HG02981 (cell line): ENCODE results near the gene FAM186B.

Experiments used
- ATAC-seq: cut with Tn5 transposase; IDR thresholded peaks from one replicate; pipeline ENCODE4 v1.9.1; 2021; ENCODE audit warnings: mild to moderate bottlenecking, moderate library complexity; ENCODE audit not compliant: unreplicated experiment

The FAM186B gene

DNA sequence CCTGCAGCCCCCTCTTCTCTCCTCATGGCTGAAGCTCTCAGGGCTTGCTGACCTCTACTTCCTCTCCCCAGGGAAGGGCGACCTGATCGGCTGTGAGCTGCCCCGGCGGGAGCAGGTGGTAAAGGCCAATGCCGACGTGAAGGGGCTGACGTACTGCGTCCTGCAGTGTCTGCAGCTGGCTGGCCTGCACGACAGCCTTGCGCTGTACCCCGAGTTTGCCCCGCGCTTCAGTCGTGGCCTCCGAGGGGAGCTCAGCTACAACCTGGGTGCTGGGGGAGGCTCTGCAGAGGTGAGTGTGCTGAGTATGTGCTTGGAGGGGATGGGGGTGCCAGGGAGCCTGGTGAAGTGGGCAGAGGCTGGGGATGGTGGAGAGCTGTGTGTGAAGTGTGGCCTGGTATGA, 51.2 kb downstream of the FAM186B start:
- no peak for ATAC-seq

DNA sequence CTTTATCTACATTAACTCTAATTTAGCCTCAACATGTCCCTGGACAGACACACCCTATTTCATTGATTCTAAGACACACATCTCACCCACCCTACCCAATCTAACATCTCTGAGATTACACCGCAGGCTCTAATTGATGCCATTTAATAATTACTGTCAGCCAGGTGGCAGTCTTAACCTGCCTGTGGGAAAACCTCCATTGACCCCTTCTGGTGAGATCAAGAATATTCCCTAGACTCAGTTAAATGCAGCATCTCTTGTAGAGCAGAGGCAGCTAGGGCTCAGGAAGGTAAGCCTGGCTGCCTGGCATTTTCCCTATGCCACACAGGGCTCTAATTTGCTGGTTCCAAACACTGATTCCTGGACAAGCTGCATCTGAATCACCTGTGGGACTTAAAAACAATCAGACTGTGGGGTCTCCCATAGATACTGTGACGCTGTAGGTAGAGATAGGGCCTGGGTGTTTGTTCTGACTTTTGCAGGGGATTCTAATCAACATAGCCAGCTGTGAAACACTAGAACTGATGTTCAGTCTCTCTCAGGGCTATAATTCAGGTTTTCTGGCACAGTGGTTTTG, 51.8 kb downstream of the FAM186B start:
- no peak for ATAC-seq

DNA sequence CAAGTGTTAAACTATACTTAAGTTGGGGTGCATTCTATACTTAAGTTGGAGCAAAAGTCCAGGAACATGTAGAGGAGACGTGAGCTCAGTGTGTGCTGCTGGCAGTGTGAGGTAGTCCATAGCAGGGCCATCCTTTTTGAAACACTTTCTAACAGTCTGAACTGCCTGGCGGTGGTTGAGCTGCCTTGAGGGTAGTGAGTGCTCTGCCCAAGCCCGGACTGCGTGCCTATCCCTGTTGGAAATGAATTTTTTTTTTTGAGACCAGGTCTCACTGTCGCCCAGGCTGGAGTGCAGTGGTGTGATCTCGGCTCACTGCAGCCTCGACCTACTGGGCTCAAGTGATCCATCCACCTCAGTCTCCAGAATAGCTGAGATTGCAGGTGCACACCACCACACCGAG, 52.5 kb downstream of the FAM186B start:
- no peak for ATAC-seq

DNA sequence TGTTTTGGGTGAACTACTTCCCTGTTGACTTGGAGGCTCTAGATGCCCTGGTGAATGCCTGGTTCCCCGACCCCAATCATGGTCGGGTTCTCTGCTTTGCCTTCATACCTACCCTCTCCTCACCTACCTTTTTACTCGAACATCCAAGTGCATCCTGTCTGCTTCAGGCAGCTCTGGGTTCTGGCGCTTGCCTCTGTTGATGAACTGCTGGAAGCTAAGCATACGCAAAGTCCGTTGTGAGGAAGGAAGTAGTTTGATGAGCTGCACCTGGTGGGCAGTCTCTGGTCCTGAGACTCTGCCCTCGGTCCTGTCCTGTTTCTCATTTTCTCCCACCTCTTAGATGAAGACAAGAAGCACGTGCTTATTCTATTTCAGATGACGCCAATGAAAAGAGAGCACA, 53.0 kb downstream of the FAM186B start:
- ATAC-seq: no peak

DNA sequence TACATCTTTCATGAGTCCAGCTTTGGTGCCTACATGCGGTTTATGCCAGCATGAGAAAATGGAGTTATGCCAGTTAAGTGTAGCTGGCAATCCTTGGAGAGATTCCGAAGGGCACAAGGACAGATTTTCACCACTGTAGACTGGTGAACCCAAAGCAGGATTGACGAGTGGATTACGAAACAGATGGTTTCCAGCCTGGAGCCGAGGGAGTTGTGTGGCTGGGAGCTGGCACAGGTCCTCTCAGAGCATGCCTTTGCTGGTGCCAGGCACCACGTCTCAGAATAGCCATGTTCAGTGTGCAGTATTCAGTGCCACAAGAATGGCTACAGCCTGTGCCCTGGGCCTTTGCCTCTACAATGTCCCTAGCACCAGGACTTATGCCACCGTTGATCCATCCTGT, 53.4 kb downstream of the FAM186B start:
- ATAC-seq: no peak

DNA sequence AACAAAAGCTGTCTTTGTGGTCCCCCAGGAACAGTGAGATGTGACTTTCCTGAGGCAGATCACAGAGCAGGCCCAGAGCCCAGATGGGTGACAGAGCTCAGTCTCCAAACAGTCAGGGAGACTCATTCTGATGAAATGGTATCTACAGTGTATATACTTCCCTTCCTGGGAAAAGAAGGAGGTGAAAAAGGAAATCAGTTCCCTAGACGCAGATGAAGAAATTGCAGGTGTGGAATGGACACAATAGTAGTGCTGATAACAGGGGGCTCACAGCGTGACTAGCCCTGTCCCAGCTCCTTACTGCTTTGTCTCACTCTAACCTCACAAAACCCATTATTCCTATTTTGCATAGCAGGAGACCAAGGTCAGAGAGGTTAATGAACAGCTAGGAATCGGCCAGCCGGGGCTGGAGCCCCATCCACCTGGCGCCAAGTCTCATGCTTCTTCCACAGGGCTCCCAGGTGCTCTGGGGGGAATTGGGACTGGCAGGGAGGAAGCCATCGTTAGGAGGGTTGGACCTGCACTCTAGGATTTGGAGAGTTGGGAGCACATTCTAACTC, 54.7 kb downstream of the FAM186B start:
- no peak for ATAC-seq

DNA sequence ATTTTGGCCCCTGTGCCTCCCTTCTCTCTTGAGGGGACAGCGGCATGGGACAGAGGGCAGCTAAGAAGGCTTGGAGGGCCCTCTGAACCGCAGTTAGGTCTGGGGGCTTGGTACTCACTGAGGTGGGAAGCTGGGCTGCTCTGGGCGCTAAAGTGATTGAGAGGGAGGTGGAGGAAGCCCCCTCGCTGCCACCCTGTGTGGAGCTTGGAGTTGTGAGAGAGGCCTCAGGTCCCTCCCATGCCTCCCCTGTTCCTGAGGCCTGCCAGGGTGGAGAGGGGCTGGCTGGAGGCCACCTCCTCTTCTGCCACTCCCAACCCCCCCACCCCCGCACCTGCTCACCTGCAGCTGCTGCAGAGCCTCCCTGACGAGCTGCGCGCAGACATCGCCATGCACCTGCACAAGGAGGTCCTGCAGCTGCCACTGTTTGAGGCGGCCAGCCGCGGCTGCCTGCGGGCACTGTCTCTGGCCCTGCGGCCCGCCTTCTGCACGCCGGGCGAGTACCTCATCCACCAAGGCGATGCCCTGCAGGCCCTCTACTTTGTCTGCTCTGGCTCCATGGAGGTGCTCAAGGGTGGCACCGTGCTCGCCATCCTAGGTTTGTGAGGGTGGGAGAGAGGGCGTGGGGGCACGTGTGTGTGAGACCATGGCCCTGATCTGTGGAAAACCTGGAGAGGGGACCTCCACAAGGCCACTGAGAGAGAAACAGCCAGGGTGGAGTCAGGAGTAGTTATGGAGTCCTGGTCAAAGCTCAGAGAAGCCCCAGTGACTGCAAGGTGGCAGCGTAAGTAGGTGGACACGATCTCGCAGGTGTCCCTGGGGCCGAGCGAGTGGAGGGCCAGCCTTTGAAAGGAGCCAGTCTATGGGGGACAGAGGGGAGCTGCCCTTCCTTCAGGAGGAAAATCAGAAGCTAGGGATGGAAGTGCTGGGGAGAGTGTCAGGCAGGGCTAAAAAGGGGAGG, 55.4 kb downstream of the FAM186B start:
- ATAC-seq: no peak

DNA sequence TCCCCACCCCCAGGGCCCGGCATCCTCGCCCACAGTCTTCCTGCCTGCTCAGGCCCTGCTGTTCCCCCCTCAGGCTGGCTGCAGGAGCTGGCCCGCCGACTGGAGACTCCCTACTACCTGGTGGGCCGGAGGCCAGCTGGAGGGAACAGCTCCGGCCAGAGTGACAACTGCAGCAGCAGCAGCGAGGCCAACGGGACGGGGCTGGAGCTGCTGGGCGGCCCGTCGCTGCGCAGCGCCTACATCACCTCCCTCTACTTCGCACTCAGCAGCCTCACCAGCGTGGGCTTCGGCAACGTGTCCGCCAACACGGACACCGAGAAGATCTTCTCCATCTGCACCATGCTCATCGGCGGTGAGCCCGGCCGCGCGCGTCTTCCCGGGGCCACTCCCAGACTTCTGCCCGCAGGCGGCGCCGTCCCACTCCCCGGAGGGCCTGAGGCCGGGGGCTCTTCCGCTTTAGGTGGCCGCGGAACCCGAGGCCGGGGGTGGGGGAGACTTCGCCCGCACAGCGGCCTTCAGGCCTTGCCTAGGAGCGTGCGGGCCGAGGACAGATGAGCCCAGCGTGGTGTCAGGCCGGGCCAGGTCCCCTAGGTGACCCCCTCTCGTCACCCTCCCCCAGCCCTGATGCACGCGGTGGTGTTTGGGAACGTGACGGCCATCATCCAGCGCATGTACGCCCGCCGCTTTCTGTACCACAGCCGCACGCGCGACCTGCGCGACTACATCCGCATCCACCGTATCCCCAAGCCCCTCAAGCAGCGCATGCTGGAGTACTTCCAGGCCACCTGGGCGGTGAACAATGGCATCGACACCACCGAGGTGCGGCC, 56.4 kb downstream of the FAM186B start:
- ATAC-seq: no peak

DNA sequence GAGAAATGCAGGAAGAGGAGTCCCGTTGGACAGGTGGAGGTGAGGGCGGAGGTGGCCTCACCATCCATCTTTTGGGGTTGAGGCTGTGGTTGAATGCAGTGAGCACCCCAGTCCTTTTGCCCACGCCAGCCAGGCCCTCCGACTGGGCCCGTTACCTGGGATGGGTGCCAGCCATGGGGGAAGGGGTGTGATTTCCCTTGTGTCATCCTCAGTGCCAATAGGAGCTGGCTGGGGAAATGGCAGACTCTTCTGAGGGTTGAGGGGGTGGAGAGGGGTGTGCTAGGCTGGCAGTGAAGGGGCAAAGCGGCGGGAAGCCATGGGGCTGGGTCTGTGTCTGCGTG, 57.0 kb downstream of the FAM186B start:
- no peak for ATAC-seq

DNA sequence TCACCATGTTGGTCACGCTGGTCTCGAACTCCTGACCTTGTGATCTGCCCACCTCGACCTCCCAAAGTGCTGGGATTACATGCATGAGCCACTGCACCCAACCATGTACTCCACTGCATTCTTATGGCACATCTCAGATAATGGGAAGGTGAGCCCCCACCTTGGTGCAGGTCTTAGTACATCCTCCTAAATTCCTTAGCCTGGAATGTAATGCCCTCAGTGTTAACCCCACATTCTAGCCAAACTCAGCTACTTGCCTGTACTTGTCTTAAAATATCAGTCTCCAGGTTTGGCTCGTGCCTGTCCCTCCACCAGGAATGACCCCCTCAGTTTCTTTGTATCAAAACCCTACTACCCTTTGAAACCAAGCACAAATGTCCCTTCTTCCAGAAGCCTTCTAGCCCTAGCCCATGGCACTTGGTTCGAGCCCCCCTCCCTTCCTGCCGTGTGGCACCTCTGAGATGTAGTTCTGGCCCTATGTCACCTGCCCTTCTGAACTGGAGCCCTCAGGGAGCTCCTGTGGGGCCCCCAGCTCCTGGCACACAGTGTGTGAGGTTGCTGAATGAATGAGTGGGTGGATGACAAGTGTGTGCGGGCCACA, 58.2 kb downstream of the FAM186B start:
- no peak for ATAC-seq

DNA sequence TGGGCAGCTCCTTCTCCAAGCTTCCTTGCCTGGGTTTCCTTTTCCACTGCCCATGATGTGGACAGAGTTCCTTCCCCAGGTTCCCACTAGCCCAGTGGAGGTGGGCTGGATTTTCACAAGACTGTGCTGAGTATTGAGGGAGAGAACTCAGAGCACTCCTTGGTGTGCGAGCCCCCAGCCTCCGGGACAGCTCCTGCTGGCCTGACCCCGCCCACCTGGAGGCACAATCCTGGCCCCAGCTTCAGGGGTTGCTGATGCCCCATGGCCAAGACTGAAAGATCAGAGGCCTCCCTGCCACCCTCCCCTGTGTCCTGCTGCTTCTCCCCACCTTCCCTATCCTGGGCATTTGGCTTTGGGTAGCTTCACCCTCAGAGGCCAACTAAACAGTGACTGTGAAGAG, 59.0 kb downstream of the FAM186B start:
- no peak for ATAC-seq

DNA sequence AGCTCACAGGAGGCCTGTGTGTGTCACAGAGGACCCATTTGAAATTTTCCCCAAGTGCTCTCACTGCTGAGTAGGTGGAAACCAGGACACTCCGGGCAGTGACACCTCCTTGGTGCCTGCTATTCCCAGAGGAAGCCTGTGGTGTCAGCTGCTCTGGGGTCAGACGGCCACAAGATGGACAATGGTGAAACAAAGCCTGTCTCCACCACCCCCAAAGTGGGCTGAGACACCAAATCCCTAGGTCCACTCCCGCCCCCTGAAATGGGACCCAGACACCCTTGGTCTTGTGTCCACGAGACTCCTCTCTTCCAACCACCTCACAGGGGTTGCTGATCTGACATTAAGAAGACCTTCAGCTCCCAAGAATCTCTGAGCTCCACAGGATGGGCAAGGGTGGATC, 59.6 kb downstream of the FAM186B start:
- ATAC-seq: no peak

DNA sequence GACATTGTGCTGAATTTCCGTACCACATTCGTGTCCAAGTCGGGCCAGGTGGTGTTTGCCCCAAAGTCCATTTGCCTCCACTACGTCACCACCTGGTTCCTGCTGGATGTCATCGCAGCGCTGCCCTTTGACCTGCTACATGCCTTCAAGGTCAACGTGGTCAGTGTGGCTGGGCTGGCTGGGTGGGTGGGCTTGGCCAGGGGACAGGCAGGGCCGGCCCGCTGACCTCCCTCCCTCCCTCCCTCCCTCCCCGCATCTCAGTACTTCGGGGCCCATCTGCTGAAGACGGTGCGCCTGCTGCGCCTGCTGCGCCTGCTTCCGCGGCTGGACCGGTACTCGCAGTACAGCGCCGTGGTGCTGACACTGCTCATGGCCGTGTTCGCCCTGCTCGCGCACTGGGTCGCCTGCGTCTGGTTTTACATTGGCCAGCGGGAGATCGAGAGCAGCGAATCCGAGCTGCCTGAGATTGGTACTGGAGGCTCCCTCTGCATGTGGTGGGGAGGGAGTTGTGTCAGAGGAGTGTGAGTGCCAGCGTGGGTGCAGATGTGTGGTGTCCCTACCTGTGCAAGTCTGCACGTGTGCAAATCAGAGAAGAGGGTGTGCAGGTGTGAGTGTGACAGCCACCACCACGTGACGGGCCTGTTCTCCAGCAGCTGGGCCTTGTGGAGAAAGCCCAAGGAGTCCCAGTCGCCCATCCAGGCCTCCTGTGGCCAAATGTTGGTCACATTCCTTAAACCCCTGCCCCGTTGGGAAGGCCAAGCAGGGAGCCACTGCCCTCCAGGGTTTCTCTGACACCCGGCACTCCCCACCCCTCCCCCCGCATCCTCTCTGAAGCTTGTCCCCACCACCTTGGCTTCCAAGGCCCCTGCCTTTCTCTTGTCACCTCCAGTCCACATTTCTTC, 61.3 kb downstream of the FAM186B start:
- no peak for ATAC-seq

DNA sequence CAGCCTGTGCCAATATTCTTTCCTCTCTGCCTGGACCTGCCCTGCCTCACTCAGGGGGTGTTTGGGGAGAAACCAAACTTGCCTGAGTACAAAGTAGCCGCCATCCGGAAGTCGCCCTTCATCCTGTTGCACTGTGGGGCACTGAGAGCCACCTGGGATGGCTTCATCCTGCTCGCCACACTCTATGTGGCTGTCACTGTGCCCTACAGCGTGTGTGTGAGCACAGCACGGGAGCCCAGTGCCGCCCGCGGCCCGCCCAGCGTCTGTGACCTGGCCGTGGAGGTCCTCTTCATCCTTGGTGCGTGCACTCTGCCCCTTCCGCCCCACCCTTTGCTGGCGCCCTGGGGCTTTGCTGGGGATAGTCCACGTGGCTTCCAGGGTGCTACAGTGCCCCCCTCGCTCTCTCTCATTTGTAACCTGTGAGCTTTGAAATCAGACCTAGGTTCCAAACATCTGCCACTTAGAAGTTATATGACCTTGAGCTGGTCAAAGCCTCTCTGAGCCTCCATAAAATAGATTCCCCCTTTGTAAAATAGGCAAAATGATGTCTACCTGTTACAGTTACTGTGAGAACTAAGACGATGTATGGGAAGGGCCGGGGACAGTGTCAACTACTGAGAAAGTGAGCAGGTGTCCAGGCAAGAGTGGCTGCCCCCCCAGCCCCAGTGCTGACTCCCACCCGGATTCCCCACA, 62.1 kb downstream of the FAM186B start:
- ATAC-seq: no peak

DNA sequence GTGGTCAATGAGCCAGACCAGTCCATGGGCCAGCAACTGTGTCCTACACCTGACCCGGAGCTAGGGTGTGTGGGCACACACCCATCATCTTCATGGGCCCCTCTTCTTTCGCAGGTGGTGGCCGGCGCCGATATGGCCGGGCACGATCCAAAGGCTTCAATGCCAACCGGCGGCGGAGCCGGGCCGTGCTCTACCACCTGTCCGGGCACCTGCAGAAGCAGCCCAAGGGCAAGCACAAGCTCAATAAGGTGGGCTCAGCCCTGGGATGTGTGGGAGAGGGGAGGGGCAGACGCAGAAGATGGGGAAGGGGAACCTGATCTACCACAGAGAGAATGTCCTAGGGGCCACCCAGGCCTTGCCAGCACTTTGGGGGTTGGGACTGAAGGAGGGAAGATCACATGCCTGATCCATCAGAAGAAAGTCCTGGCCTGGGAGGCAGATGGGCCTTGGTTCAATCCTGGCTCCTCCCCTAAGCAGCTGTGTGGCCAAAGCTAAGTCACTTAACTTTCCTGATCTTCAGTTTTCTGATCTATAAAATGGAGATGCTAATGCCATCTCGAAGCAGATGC, 62.8 kb downstream of the FAM186B start:
- no peak for ATAC-seq

DNA sequence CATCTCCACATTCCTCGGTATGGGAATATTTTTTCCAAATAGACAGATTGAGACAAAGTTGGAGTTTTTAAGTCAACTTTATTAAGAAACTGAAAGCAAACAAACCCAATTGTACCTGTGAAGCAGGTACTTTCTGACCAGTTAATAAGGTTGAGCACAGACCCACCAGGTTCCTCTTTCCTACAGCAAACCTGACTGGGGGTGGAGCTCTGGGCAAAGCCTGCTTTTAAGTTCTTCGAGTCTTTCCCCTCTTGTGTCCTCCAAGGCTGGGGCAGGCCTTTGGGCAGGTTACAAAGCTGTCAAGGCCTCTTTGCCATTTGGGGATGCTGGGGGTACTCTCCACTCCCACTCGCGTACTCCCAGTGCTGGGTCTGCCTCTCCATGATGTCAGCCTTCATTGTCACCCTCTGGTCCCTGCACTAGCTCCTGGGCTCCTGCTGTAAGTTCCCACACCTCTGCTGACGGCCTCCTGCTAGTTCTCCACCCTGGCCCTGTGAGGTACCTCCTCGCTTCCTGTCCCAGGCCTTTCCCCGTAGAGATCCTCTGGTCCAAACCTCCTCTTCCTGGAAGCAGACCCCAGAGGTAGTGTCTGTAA, 63.4 kb downstream of the FAM186B start:
- no peak for ATAC-seq

DNA sequence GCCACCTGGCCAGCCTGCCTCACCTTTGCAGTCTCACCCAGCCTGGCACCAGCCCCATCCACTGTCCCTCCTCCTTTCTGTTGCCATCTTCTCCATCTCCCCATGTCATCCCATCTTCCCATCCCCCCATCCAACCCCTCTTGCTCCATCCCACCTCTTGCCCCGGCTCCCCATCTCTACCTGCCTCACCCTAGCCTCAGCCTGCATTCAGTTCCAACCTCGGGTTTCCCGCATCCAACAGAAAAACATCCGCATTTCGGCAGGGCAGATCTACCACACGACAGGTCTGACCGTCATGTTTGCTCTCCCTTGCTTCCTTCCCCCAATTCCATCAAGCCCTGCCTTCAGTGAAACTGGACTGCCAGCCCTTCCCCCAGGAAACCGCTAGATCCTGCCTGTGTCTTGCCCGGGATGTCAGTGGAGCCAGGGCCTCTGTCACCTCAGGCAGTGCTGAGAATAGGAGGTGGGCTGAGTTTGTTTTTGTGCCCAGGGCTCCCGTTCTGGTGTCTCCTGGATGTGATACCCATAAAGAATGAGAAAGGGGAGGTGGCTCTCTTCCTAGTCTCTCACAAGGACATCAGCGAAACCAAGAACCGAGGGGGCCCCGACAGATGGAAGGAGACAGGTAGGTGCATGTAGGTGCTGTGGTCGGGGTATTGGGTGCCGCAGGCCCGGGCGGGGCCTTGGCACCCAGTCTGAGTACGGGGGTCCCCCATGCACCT, 64.1 kb downstream of the FAM186B start:
- no peak for ATAC-seq
